Endodermal cell (in vitro differentiated cells): ENCODE data around the gene GALNT16. TPM values are rescaled to one million over a fixed set of nuclear protein-coding genes. Genes with fewer than 3 reads are reported as not detected.

Experiments
- DNase-seq: peaks from one replicate; pipeline ENCODE4 v3.0.0-alpha.2; 2017
- H3K27ac ChIP-seq: 2 replicates; pipeline ENCODE4 v1.5.1; 2013; ENCODE audit warnings: mild to moderate bottlenecking, low read depth, low read length, moderate library complexity
- H3K27me3 ChIP-seq: 2 replicates; pipeline ENCODE4 v1.6.1; 2013; ENCODE audit warnings: mild to moderate bottlenecking, low read length, moderate library complexity; ENCODE audit not compliant: insufficient read depth, control insufficient read depth, poor library complexity, severe bottlenecking
- H3K36me3 ChIP-seq: 2 replicates; pipeline ENCODE4 v1.7.0; 2013; ENCODE audit warnings: mild to moderate bottlenecking, low read length, moderate library complexity; ENCODE audit not compliant: control insufficient read depth, insufficient read depth
- H3K4me1 ChIP-seq: one replicate; pipeline ENCODE4 v1.7.0; 2013; ENCODE audit warnings: low read length; ENCODE audit not compliant: control insufficient read depth, insufficient read depth
- H3K4me3 ChIP-seq: 2 replicates; pipeline ENCODE4 v1.5.1; 2013; ENCODE audit warnings: mild to moderate bottlenecking, low read length, moderate library complexity
- H3K9ac ChIP-seq: 2 replicates; pipeline ENCODE4 v1.6.1; 2013; ENCODE audit warnings: mild to moderate bottlenecking, low read length, moderate library complexity; ENCODE audit not compliant: poor library complexity, severe bottlenecking; ENCODE audit errors: extremely low read depth
- H3K9me3 ChIP-seq: 2 replicates; pipeline ENCODE4 v1.6.1; 2013; ENCODE audit warnings: mild to moderate bottlenecking, low read length, moderate library complexity; ENCODE audit not compliant: control insufficient read depth
- H3K27ac Mint-ChIP-seq: 2 replicates; pipeline ENCODE4 v1.8.0; 2020; ENCODE audit warnings: mixed read lengths
- H3K27me3 Mint-ChIP-seq: 2 replicates; pipeline ENCODE4 v1.8.0; 2021; ENCODE audit warnings: mild to moderate bottlenecking, mixed read lengths; ENCODE audit not compliant: insufficient read depth
- H3K36me3 Mint-ChIP-seq: 2 replicates; pipeline ENCODE4 v1.8.0; 2020; ENCODE audit warnings: low read depth, mixed read lengths
- H3K4me1 Mint-ChIP-seq: 2 replicates; pipeline ENCODE4 v1.8.0; 2020; ENCODE audit warnings: mixed read lengths
- H3K4me3 Mint-ChIP-seq: 2 replicates; pipeline ENCODE4 v1.8.0; 2020; ENCODE audit warnings: mild to moderate bottlenecking, moderate library complexity, mixed read lengths
- H3K9me3 Mint-ChIP-seq: 2 replicates; pipeline ENCODE4 v1.8.0; 2020; ENCODE audit warnings: mild to moderate bottlenecking, mixed read lengths
- CTCF ChIP-seq: fragments of 200-600 bp; sonication (generic); conservative IDR thresholded peaks from 2 replicates; pipeline ENCODE4 v1.5.0; 2021; ENCODE audit warnings: antibody characterized with exemption, mild to moderate bottlenecking
- WGBS, 2 experiments: methylation state at CpG; one replicate each; pipeline versions ENCODE4 v1.1.5 to v1.1.7; 2013; ENCODE audit warnings: missing lambda C conversion rate in 2 of 2, mixed read lengths in 1 of 2; ENCODE audit not compliant: insufficient coverage in 1 of 2, insufficient read length in 1 of 2; 5-methylcytosine and 5-hydroxymethylcytosine counted together
- total RNA-seq, 2 donors: library from RNA; stranded (reverse); fragmentation: NEBNext Ultra II Directional in 1 of 2; extraction: Animal tissue kit (Norgen Biotek cat#: 25700) in 1 of 2; gene quantifications; 2 replicates in 1 of 2; 3 replicates in 1 of 2; pipeline ENCODE4 v1.2.1, GENCODE V29; 2021

GALNT16 gene
- total RNA-seq, 2 donors from 2014 or later: 2.2 to 8.0 TPM

- Histone ChIP-seq H3K9me3 (no peaks in the 10 kb centered on the region), H3K4me3 (no peak overlapping the region), H3K9ac (no peak overlapping the region), H3K36me3 (no peaks in the 10 kb centered on the region), H3K4me1 (no peaks in the 10 kb centered on the region), H3K27me3 (no peaks in the 10 kb centered on the region), H3K27ac (no peak overlapping the region)
- DNase-seq: peak; percentile 20
- Mint-ChIP-seq H3K27me3 (peaks cover 4% of the 10 kb centered on the region), H3K36me3 (no peaks in the 10 kb centered on the region), H3K9me3 (peaks cover 7% of the 10 kb centered on the region), H3K27ac (no peak overlapping the region), H3K4me3 (no peak overlapping the region), H3K4me1 (peaks cover 1% of the 10 kb centered on the region)
- TF ChIP-seq CTCF: no peak
- WGBS, 2 experiments: 93 to 100% methylated on average over 1 to 5 of the region's 5 CpGs
These were observed 52.6 kb downstream of the GALNT16 start for GRCh38 chr14:69312608-69313007.

- Histone ChIP-seq H3K36me3 (no peaks in the 10 kb centered on the region), H3K4me3 (no peak overlapping the region), H3K9me3 (no peaks in the 10 kb centered on the region), H3K4me1 (no peaks in the 10 kb centered on the region), H3K27me3 (no peaks in the 10 kb centered on the region), H3K27ac (no peak overlapping the region), H3K9ac (no peak overlapping the region)
- Mint-ChIP-seq H3K27ac (no peak overlapping the region), H3K27me3 (peaks cover 2% of the 10 kb centered on the region), H3K4me3 (no peak overlapping the region), H3K36me3 (no peaks in the 10 kb centered on the region), H3K4me1 (peaks cover 1% of the 10 kb centered on the region), H3K9me3 (peaks cover 7% of the 10 kb centered on the region)
- TF ChIP-seq CTCF: no peak
- WGBS, 2 experiments: 88 to 100% methylated on average over 6 of the region's 6 CpGs
- DNase-seq: peak; percentile 17
These were observed 53.2 kb downstream of the GALNT16 start for GRCh38 chr14:69313176-69313575.

GRCh38 chr14:69314327-69314726 is 54.4 kb downstream of the GALNT16 start:
- H3K4me3 Mint-ChIP-seq: no peak overlapping the region
- Histone ChIP-seq H3K4me1 (no peaks in the 10 kb centered on the region), H3K4me3 (no peak overlapping the region), H3K9me3 (no peaks in the 10 kb centered on the region), H3K9ac (no peak overlapping the region), H3K27me3 (no peaks in the 10 kb centered on the region), H3K36me3 (no peaks in the 10 kb centered on the region), H3K27ac (no peak overlapping the region)
- peak; percentile 13 for DNase-seq
- no peak overlapping the region for H3K27ac Mint-ChIP-seq
- H3K27me3 Mint-ChIP-seq: peaks cover 2% of the 10 kb centered on the region
- H3K4me1 Mint-ChIP-seq: peaks cover 1% of the 10 kb centered on the region
- 80 to 100% methylated on average over 1 of the region's 1 CpG for WGBS, 2 experiments
- peaks cover 7% of the 10 kb centered on the region for H3K9me3 Mint-ChIP-seq
- no peaks in the 10 kb centered on the region for H3K36me3 Mint-ChIP-seq
- no peak for TF ChIP-seq CTCF
